HG03558 (cell line): Measurements from ENCODE around the gene RUBCNL.

ENCODE experiments used
- ATAC-seq: cut with Tn5 transposase; IDR thresholded peaks from one replicate; pipeline ENCODE4 v1.9.1; 2021; ENCODE audit warnings: moderate number of reproducible peaks; ENCODE audit not compliant: unreplicated experiment; ENCODE audit errors: extremely low read depth

RUBCNL gene

DNA sequence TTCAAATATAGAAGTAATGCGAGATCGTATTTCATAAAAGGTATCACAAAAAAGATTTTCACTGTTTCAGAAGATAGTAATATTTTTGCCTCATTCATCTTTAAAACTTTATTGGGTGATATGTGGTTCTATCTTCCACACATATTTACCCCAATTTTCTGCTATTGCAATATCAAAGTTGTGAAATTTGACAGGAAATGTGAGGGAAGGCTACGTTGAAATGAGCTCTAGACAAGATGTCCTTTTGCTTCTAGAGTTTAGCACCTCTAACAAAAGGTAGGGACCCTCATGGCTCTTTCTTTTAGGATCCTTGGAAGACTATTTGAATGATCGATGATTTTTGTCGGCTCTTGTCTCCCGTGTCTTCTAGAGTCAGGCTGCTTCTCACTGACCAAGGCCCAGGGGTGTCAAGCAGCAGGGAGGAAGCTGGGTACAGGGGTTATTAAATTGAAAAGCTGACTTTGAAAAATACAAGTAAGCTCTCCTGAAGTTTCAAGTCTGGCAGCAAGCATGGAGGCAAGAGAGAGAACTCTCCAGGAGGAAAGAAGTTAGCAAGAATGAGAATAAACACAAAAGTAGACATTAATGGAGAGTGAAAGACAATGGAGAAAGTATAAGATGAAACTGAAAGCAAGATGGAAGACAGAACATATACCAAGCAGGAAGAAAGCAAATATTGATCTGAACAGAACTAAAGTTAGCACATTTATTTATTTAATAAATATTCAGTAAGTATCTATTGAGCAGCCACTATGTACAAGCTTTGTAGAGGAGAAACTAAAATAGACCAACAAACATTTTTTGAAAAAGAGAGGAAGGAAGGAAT lies 73.4 kb downstream of the RUBCNL start:
- no peak for ATAC-seq

DNA sequence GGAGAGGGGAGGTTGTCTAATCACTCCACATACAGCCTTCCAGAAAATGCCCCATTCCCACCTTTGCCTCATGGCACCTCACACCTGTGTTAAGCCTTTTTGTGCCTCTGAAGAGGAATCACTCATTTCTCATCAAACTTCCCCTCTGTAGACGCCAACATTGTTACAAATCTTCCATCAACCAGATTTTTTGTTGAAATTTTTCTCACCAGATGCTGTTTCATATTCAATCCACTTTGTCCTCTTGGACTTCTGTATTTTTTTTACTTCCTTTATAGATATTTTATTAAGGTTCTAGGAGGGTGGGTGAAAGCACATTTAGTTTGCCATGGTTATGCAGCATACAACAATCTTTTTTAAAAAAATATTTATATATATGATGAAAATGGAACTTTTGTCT lies 74.0 kb downstream of the RUBCNL start:
- ATAC-seq = no peak

DNA sequence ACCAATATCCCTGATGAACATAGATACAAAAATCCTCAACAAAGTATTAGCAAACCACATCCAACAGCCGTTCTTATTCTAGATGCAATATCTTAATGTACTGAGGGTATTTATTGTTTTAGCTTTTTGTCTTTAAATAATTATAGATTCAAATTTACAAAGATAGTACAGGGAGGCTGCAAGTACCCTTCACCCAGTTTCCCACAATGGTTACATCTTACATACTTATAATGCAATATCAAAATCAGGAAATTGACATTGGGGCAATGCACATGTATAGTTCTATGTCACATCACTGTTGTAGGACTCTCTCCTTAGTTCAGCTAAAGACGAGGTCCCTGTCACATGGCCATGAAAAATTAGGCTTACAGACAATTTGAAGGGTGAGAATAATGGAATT lies 75.8 kb downstream of the RUBCNL start:
- no peak for ATAC-seq

DNA sequence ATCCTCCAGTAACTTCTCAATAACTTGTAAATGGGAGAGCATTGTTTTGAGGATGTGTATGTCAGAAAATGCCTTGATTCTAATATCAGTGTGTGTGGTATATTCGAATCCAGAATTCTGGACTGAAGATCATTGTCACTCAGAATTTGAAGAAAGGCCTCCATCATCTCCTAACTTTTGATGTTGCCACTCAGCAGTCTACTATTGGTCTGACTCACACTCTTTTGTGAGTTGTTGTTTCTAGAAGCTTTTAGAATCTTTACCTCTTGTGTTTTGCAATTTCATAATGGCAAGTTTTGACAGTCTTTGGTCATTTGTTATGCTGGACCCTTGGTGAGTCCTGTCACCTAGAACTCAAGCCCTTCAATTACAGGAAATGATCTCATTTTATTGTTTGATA lies 77.0 kb downstream of the RUBCNL start:
- no peak for ATAC-seq

DNA sequence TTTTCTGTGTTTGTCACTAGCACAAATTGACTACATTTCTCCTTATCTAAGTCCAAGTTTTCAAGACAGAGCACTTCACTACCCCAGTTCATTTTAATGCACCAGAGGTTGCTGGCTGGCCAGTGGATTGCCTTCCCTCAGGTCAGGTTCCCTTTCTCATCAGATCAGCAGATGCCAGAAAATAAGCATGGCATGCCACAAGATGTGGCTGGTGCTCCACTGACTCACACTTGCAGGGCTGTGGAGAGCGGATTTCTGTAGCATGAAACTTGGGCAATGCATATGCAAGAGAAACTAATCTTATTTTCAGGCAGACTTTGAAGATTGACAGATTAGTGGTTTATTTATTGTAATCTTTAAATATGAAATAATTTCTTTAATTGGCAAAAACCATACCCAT lies 79.5 kb downstream of the RUBCNL start:
- no peak for ATAC-seq

DNA sequence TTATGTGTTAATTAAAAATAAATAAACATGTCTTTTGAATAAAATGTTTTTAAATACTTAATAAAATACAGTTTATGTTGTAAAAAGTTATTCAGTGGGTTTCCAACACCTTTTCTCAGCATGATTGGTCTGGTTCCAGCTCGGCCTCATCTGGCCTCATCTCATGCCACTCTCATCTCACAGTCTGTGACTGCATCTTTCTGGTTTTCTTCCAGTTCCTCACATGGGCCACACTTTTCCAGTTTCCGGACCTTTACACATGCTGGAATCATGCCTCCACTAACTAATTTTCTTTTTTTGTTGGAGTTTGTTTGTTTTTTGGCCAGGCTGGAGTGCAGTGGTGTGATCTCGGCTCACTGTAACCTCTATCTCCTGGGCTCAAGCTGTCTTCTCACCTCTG lies 82.5 kb downstream of the RUBCNL start:
- no peak for ATAC-seq

DNA sequence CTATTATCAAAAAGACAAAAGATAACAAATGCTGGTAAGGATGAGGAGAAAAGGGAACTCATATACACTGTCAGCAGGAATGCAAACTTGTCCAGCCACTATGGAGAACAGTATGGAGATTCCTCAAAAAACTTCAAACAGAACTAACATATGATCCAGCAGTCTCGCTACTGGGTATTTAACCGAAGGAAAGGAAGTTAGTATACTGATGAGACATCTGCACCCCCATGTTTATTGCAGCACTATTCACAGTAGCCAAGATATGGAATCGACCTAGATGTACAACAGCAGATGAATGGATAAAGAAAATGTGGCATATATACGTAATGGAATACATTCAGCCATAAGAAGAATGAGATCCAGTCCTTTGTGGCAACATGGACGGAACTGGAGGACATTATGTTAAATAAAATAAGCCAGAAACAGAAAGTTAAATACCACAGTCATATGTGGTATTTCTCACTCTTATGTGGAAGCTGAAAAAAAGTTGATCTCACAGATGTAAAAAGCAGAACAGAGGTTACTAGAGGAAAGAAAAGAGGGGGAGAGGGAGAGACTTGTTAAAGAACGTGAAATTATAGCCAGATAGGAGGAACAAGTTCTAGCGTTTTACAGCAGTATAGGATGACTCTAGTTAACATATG lies 83.2 kb downstream of the RUBCNL start:
- ATAC-seq = no peak

DNA sequence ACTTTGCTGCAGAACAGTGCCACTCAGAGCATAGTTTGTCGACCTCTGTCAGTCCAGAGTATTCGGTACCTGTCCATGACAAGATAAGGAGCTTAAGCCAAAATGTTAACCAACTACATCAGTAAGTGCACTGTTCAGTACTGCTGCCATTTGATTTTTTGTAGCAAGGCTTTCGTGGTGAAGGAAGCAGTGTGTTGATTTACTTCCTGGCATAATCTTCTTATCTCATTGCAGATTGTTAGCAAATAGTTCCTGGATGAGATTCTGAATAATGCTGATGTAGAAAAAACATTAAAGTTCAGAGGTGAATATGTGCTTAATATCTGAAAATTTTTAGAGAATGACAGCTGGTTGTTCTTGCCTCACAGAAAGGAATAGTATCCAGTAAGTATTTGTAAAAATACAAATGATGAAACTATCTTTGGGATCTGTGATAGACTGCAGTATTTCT lies 89.7 kb downstream of the RUBCNL start:
- ATAC-seq = no peak

DNA sequence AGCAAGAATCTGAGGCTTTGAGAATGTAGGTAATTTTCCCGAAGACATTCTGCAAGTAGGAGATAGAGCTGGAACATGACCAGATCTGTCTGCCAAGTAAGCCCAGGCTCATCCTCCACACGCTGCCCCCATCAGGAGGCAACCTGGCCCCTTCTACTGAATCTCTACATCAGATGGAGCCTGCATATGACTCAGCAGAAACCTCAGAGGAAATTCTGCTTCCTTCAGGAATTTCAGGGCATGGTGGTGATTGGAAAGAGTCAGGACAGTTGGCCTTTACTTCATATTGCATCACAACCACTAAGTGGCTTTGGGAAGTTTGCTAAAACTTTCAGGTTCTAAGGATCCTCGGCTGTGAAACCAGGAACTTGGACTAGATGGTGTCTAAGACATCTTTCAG lies 90.1 kb downstream of the RUBCNL start:
- no peak for ATAC-seq

DNA sequence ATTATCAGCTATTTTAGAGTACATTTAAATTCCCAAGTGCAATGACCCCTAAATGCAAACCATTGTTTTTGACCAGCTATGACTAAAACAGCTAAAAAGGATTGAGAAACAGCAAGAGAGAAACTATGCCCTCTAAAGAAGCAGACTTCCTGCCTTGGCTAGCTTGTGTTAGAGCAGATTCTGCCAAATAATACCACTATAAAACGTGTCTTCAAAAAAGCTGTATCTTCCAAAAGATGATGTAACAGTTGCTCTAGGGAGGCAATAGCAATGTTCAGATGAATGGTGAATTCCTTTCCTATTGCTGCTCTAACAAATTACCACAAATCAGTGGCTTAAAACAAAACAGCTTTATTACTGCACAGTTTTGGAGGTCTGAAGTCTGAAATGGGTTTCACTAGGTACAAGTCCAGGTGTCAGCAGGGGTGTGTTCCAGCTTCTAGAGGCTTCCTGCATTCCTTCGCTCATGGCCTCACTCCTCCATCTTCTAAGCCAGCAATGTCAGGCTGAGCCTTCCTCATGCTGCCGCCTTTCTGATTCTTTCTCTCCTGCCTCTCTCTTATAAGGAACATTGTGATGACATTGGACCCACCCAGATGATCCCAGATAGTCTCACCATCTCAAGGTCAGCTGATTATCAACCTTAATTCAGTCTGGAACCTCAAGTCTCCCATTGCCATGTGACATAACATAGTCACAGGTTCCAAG lies 90.8 kb downstream of the RUBCNL start:
- ATAC-seq = no peak

DNA sequence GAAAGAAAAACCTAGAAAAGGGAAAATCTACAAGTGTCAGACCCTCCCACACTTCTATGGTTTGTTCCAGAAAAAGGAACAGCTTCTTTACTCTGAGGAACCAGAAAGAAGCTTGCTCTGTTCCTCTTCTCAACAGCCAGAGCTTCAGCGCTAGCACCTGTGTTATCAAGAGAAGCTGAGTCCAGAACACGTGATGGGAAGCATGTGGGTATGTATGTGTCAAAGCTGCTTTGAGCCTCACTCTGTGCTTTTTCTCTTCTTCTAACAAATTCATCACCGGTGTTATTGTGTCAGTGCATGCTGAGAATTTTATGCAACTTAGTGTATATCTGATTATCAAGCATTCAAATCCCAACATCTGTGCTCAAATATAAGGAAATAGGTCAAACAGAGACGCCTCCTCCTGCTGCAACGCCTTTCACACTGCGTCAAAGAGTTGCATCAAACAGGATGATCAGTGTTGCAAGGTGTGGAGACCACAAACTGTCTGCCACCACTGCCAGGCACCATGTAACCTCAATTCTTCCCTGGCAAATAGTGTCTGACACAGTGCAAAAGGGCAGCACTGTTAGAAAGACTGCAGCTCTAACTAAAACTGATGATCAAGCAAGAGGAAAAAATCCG lies 91.4 kb downstream of the RUBCNL start:
- ATAC-seq = no peak

DNA sequence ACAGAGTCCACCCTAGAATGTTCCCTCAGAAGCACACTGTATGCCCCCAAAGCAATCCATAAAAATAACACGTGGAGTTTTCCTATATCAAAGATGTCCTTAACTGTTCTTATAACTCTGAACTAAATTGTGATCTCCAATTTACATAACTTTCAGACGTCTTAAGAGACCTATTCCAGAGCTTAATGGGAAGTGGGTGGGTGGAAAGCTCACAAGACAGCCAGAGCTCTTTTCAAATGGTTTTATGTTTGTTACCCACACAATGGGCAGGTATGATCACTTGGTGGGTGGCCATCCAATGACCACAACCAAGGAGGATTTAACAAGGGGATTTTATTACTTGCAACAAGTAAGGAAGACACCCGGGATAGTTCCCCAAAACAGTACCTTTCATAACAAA lies 93.6 kb downstream of the RUBCNL start:
- no peak for ATAC-seq
